Ovary (tissue), 9 donors: ENCODE measurements around the gene CDH23. TPM values are rescaled to one million over a fixed set of nuclear protein-coding genes. Genes with fewer than 3 reads are reported as not detected.

Source experiments
- DNase-seq, 5 donors: peaks; one replicate each; pipeline ENCODE4 v3.0.0-alpha.2; 2019 to 2020
- H3K27ac ChIP-seq, 2 donors: fragments of 200-600 bp; one replicate each; pipeline versions ENCODE4 v1.5.1 to v1.8.0; 2019 to 2022
- H3K27me3 ChIP-seq: fragments of 200-600 bp; one replicate; pipeline ENCODE4 v1.8.0; 2022
- H3K36me3 ChIP-seq: fragments of 200-600 bp; sonication (generic); one replicate; pipeline ENCODE4 v1.5.1; 2019
- H3K4me1 ChIP-seq: one replicate; pipeline ENCODE4 v1.8.1; 2013; ENCODE audit warnings: mild to moderate bottlenecking, moderate library complexity; ENCODE audit not compliant: insufficient read depth
- H3K4me3 ChIP-seq: fragments of 200-600 bp; sonication (generic); one replicate; pipeline ENCODE4 v1.5.1; 2017
- H3K9me3 ChIP-seq, 2 donors: fragments of 200-600 bp in 1 of 2; sonication (generic) in 1 of 2; one replicate each; pipeline versions ENCODE4 v1.5.1 to v1.8.1; 2013 to 2019; ENCODE audit warnings: mild to moderate bottlenecking in 1 of 2, moderate library complexity in 1 of 2
- CTCF ChIP-seq, 3 donors: fragments of 450-650 bp in 2 of 3; fragments of 200-600 bp in 1 of 3; IDR thresholded peaks; one replicate each; pipeline versions ENCODE4 v1.5.1 to v1.8.0; 2016 to 2022; ENCODE audit warnings: antibody characterized with exemption in 3 of 3, mild to moderate bottlenecking in 1 of 3
- EP300 ChIP-seq: sonication (generic); formaldehyde crosslinking; IDR thresholded peaks from one replicate; pipeline ENCODE4 v1.6.1; 2017; ENCODE audit warnings: antibody characterized with exemption
- POLR2A ChIP-seq: fragments of 450-650 bp; IDR thresholded peaks from one replicate; pipeline ENCODE4 v1.6.1; 2017; ENCODE audit warnings: antibody characterized with exemption, mild to moderate bottlenecking, moderate library complexity
- WGBS, 3 donors: extraction: QIAGEN DNeasy Blood & Tissue Kit in 1 of 3; methylation state at CpG; one replicate each; pipeline versions ENCODE4 v1.1.5 to v1.1.7; 2013 to 2017; 5-methylcytosine and 5-hydroxymethylcytosine counted together
- intact Hi-C, 4 donors: fragments of 100-400 bp; cut with DNase I; formaldehyde crosslinking; loops; one replicate each; pipeline versions ENCODE4 v1.11.0 to v1.15.1; 2022 to 2023
- polyA plus RNA-seq, 2 donors: library from polyadenylated mRNA; stranded (reverse); fragments of 200-250 nt in 1 of 2; fragments of 350-450 nt in 1 of 2; fragmentation: Illumina TruSeq in 1 of 2; extraction: RNeasy Lipid Tissue Mini Kit (QIAGEN cat#74804) in 1 of 2; gene quantifications; one replicate each; pipeline ENCODE4 v1.2.3, GENCODE V29; 2013 to 2014
- total RNA-seq, 7 donors: library from RNA; depleted of rRNA in 2 of 7; stranded (reverse); fragments of >200 nt in 2 of 7; fragmentation: NEBNext Ultra II Directional in 3 of 7; extraction: Animal tissue kit (Norgen Biotek cat#: 25700) in 3 of 7; gene quantifications; one replicate each; pipeline versions ENCODE4 v1.1.0 to v1.2.4, GENCODE V29; 2016 to 2023
- donor health status: DM: no; HTN: no; CAD: no; lungs with moderate emphysema.
- donor health status: DM: no; HTN: no; CAD: no.
- donor health status: Bipolar disorder and iron deficiency.
- donor health status: DM: yes; HTN: yes; CAD: no.
- donor health status: DM: no; HTN: no; CAD: no.
- donor health status: DM: yes; HTN: yes; CAD: no.

Gene CDH23
- total and polyA plus RNA-seq, 9 donors, result 7.5 to 108 (median 39.1) TPM

GRCh38 chr10:71615538-71616329 is 219.0 kb downstream of the CDH23 start:
- no peaks in the 10 kb centered on the region for H3K9me3 ChIP-seq
- peaks cover 8% of the 10 kb centered on the region for H3K4me1 ChIP-seq
- intact Hi-C loops, result loop anchor here in 1 of 4 donors (10.0 kb wide), 1 partner anchor 301 kb away; the partner anchor contains the start of gene SLC29A3
- DNase-seq, result no peak
- no peak overlapping the region for H3K4me3 ChIP-seq
- WGBS, 3 donors, result 86 to 91% (median 87%) methylated on average over 19 to 24 of the region's 24 CpGs
- no peak overlapping the region for H3K27ac ChIP-seq
- no peaks in the 10 kb centered on the region for H3K36me3 ChIP-seq
- TF ChIP-seq POLR2A (no peak), EP300 (no peak), CTCF (IDR thresholded peaks at IDR 0.05) (no peak)
- H3K27me3 ChIP-seq, result no peaks in the 10 kb centered on the region

- Histone ChIP-seq H3K27ac (no peak overlapping the region), H3K9me3 (no peaks in the 10 kb centered on the region), H3K36me3 (no peaks in the 10 kb centered on the region), H3K4me1 (peaks cover 14% of the 10 kb centered on the region), H3K4me3 (no peak overlapping the region), H3K27me3 (no peaks in the 10 kb centered on the region)
- intact Hi-C loops, result loop anchor here in 1 of 4 donors (10.0 kb wide), 1 partner anchor 302 kb away; the partner anchor contains the start of gene SLC29A3
- TF ChIP-seq POLR2A (no peak), EP300 (no peak), CTCF (IDR thresholded peaks at IDR 0.05) (no peak)
- no peak for DNase-seq
- 94 to 96% (median 94%) methylated on average over 12 of the region's 12 CpGs for WGBS, 3 donors
Observed at GRCh38 chr10:71616817-71617654, 220.3 kb downstream of the CDH23 start.

DNA sequence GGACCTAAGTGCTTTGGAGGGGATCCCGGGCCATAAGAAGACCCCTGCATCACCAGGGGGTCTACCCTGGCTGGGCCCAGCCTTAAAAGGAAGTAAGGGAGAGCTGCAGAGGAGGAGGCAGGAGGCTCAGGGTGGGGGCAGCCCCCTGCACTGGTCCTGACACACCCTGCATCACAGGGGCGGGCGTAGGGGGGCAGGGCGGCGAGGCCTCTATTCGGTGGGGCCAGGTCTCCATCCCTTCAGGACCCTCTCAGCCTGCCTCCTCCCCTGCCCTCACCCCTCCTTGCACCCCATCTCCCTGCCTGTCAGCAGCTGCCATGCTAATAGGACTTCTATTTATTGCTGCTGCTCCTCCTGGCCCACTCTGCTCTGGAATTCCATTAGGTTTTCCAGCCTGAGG is 221.5 kb downstream of the CDH23 start:
- WGBS, 3 donors, result 89 to 91% (median 90%) methylated on average over 6 of the region's 6 CpGs
- H3K9me3 ChIP-seq, result no peaks in the 10 kb centered on the region
- TF ChIP-seq CTCF (IDR thresholded peaks at IDR 0.05) (no peak), EP300 (no peak), POLR2A (no peak)
- no peak for DNase-seq
- no peaks in the 10 kb centered on the region for H3K27me3 ChIP-seq
- H3K27ac ChIP-seq, result no peak overlapping the region
- intact Hi-C loops, result loop anchor here in 1 of 4 donors (10.0 kb wide), 1 partner anchor 303 kb away; the partner anchor contains the start of gene SLC29A3
- no peaks in the 10 kb centered on the region for H3K36me3 ChIP-seq
- H3K4me3 ChIP-seq, result no peak overlapping the region
- H3K4me1 ChIP-seq, result peaks cover 21% of the 10 kb centered on the region

DNA sequence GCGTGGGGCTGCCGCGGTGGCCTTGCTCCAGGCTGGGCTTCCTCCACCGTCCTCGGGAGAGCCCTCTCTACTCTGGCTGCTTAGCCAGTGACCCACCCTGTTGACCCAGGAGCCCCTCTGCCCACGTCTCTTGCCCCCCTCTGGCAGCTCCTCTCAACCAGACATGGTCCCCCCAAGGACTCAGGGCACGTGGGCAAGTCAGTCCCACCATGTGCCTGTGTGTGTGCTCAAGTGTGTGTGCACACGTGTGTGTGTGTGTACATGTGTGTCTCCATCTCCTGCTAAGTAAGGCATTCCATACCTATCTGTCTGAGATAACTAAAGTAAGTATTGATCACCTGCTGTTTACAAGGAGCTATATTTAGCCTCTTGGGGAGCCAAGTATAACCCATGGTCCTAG is 221.9 kb downstream of the CDH23 start:
- peaks cover 21% of the 10 kb centered on the region for H3K4me1 ChIP-seq
- WGBS, 3 donors, result 77 to 82% (median 77%) methylated on average over 8 of the region's 8 CpGs
- intact Hi-C loops, result loop anchor here in 1 of 4 donors (10.0 kb wide), 1 partner anchor 304 kb away; the partner anchor contains the start of gene SLC29A3

More for the DNA sequence above, 221.9 kb downstream of the CDH23 start:
- Histone ChIP-seq H3K27me3 (no peaks in the 10 kb centered on the region), H3K36me3 (no peaks in the 10 kb centered on the region), H3K27ac (no peak overlapping the region), H3K4me3 (no peak overlapping the region), H3K9me3 (no peaks in the 10 kb centered on the region)
- DNase-seq, result no peak
- TF ChIP-seq POLR2A (no peak), EP300 (no peak), CTCF (IDR thresholded peaks at IDR 0.05) (no peak)
